Liver (tissue), 9 donors: Measurements from ENCODE around the gene LTBP4. TPM values are rescaled to one million over a fixed set of nuclear protein-coding genes. Genes with fewer than 3 reads are reported as not detected.
A peak's percentile ranks its signal among the peaks of the same experiment; 100 is the strongest.

Experiments
- DNase-seq: peaks from one replicate; pipeline ENCODE4 v3.0.0-alpha.2; 2017; ENCODE audit warnings: low spot score
- H3K27ac ChIP-seq, 2 donors: one replicate each; pipeline ENCODE4 v1.7.0; 2013; ENCODE audit warnings: inconsistent platforms in 2 of 2, low read length in 2 of 2, control low read depth in 1 of 2, low read depth in 1 of 2, mild to moderate bottlenecking in 1 of 2
- H3K27me3 ChIP-seq, 4 donors: one replicate each; pipeline versions ENCODE4 v1.6.1 to v1.7.0; 2013; ENCODE audit warnings: low read length in 3 of 4, inconsistent platforms in 1 of 4, mild to moderate bottlenecking in 1 of 4, moderate library complexity in 1 of 4; ENCODE audit not compliant: control insufficient read depth in 4 of 4, insufficient read depth in 4 of 4
- H3K36me3 ChIP-seq, 4 donors: one replicate each; pipeline versions ENCODE4 v1.6.1 to v1.7.0; 2013; ENCODE audit warnings: low read length in 3 of 4, mild to moderate bottlenecking in 3 of 4, low read depth in 1 of 4, moderate library complexity in 1 of 4; ENCODE audit not compliant: control insufficient read depth in 4 of 4, insufficient read depth in 3 of 4
- H3K4me1 ChIP-seq, 4 donors: one replicate each; pipeline versions ENCODE4 v1.6.1 to v1.7.0; 2013; ENCODE audit warnings: low read length in 3 of 4, mild to moderate bottlenecking in 3 of 4, moderate library complexity in 1 of 4; ENCODE audit not compliant: control insufficient read depth in 4 of 4, insufficient read depth in 4 of 4
- H3K4me3 ChIP-seq, 3 donors: one replicate each; pipeline versions ENCODE4 v1.6.1 to v1.7.0; 2013; ENCODE audit warnings: low read length in 3 of 3, control low read depth in 1 of 3, low read depth in 1 of 3, mild to moderate bottlenecking in 1 of 3
- H3K9ac ChIP-seq, 2 donors: one replicate each; pipeline ENCODE4 v1.7.0; 2013; ENCODE audit warnings: low read length in 2 of 2, mild to moderate bottlenecking in 2 of 2, moderate library complexity in 2 of 2, control low read depth in 1 of 2, low read depth in 1 of 2
- H3K9me3 ChIP-seq, 4 donors: one replicate each; pipeline versions ENCODE4 v1.6.1 to v1.7.0; 2013; ENCODE audit warnings: low read length in 3 of 4; ENCODE audit not compliant: control insufficient read depth in 4 of 4
- EGR1 ChIP-seq, 2 donors: IDR thresholded peaks; 2 replicates each; pipeline ENCODE4 v1.6.1; 2016 to 2018; ENCODE audit warnings: antibody characterized with exemption in 2 of 2, low read depth in 2 of 2
- FOXA2 ChIP-seq: IDR thresholded peaks from 2 replicates; pipeline ENCODE4 v1.6.1; 2016; ENCODE audit warnings: antibody characterized with exemption
- GABPA ChIP-seq, 2 donors: IDR thresholded peaks in 1 of 2; conservative IDR thresholded peaks in 1 of 2; 2 replicates each; pipeline ENCODE4 v1.6.1; 2016; ENCODE audit warnings: antibody characterized with exemption in 2 of 2, mild to moderate bottlenecking in 1 of 2, moderate library complexity in 1 of 2
- HNF4A ChIP-seq, 2 donors: conservative IDR thresholded peaks; 2 replicates each; pipeline ENCODE4 v1.6.1; 2016; ENCODE audit warnings: antibody characterized with exemption in 2 of 2, mild to moderate bottlenecking in 2 of 2
- HNF4G ChIP-seq: IDR thresholded peaks from 2 replicates; pipeline ENCODE4 v1.6.1; 2016; ENCODE audit warnings: antibody characterized with exemption
- JUND ChIP-seq, 2 donors: IDR thresholded peaks; 2 replicates each; pipeline ENCODE4 v1.6.1; 2016; ENCODE audit warnings: antibody characterized with exemption in 2 of 2
- MAX ChIP-seq: IDR thresholded peaks from 2 replicates; pipeline ENCODE4 v1.6.1; 2016; ENCODE audit warnings: antibody characterized with exemption
- NR2F2 ChIP-seq: IDR thresholded peaks from 2 replicates; pipeline ENCODE4 v1.6.1; 2016; ENCODE audit warnings: antibody characterized with exemption
- RAD21 ChIP-seq, 2 donors: IDR thresholded peaks; 2 replicates each; pipeline ENCODE4 v1.6.1; 2016; ENCODE audit warnings: antibody characterized with exemption in 2 of 2, mild to moderate bottlenecking in 2 of 2
- SP1 ChIP-seq: IDR thresholded peaks from 2 replicates; pipeline ENCODE4 v1.6.1; 2018; ENCODE audit warnings: antibody characterized with exemption, mild to moderate bottlenecking
- TAF1 ChIP-seq: conservative IDR thresholded peaks from 2 replicates; pipeline ENCODE4 v1.6.1; 2016; ENCODE audit warnings: antibody characterized with exemption, mild to moderate bottlenecking
- YY1 ChIP-seq: IDR thresholded peaks from 2 replicates; pipeline ENCODE4 v1.6.1; 2016; ENCODE audit warnings: antibody characterized with exemption, mild to moderate bottlenecking
- WGBS: extraction: QIAGEN DNeasy Blood & Tissue Kit; methylation state at CpG from one replicate; pipeline ENCODE4 v1.1.7; 2013; 5-methylcytosine and 5-hydroxymethylcytosine counted together
- polyA plus RNA-seq, 2 donors: library from polyadenylated mRNA; stranded (reverse) in 1 of 2; unstranded in 1 of 2; fragments of 200-250 nt in 1 of 2; fragments of >200 nt in 1 of 2; fragmentation: Nextera tagmentation in 1 of 2; extraction: Ambion mirVana in 1 of 2; gene quantifications; one replicate each; pipeline versions ENCODE4 v1.2.1 to v1.2.3, GENCODE V29; 2013 to 2015
- total RNA-seq, 2 donors: library from RNA; depleted of rRNA; stranded (reverse); fragments of >200 nt; gene quantifications; one replicate each; pipeline ENCODE4 v1.2.3, GENCODE V29; 2014
- TF ChIP-seq, protein P1 (sequence below): IDR thresholded peaks from 2 replicates; pipeline ENCODE4 v1.6.1; 2016; ENCODE audit warnings: antibody characterized with exemption, mild to moderate bottlenecking
- TF ChIP-seq, protein P2 (sequence below): IDR thresholded peaks from 2 replicates; pipeline ENCODE4 v1.6.1; 2016; ENCODE audit warnings: antibody characterized with exemption
- donor health status: healthy.
- donor health status: healthy.
- donor health status: healthy.
- donor health status: healthy.
- donor health status: healthy.

Gene LTBP4
- total and polyA plus RNA-seq, 4 donors: 9.6 to 28.7 (median 17.8) TPM

DNA sequence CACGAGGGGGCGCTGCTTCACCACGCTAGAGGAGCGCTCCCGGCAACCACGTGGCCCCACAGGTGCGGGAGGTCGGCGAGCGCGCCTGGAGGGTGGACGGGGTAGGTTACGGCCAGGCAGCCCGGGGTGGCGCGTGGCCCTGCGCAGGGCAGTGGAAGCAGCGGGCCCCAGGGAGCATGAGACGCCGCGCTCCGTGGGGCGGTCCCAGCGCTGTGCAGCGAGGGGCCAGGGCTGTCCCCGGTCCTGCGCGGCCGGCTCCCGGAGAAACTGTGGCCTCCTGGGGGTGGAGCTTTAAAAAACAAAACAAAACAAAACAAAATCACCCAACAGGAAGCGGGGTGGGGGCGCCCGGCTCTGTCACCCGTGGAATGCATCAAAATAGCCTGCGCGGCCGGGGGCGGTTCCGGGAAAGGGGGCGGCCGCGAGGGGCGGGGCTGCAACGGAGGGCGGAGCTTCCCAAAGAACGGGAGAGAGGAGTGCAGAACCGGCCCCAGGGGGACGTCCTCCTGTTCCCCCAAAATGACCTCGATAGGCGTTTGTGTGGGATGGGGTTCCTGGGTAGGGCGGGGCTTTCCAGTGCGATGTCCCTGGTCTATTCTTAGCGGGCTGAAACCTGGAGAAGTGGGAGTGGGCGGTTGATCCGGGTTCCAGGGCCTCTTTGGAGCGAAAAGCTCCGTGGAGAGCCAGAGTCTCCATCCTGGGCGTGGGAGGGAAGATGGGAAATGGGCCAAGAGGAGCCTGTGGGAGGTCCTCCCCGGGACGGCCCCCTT, 61.9 kb downstream of the LTBP4 start:
- H3K27ac ChIP-seq: peak overlapping the region; percentile 93
- no peaks in the 10 kb centered on the region for H3K9me3 ChIP-seq
- peaks cover 0 to 4% (median under 1%) of the 10 kb centered on the region in 4 donors for H3K36me3 ChIP-seq
- TF ChIP-seq NR2F2 (peak; percentile 35), SP1 (peak; percentile 36), HNF4G (no peak), RAD21 (IDR thresholded peaks at IDR 0.05) (peak; percentile 92 to 94), EGR1 (IDR thresholded peaks at IDR 0.05; ENCODE audit: low read depth in 2 of 2) (peak in 1 of 2 donors; percentile 68), MAX (no peak), JUND (IDR thresholded peaks at IDR 0.05) (no peak), HNF4A (conservative IDR thresholded peaks at IDR 0.05) (no peak), FOXA2 (no peak), GABPA (IDR thresholded peaks at IDR 0.05 in 1 of 2, conservative IDR thresholded peaks at IDR 0.05 in 1 of 2) (no peak), YY1 (no peak)
- TF ChIP-seq, protein P1, sequence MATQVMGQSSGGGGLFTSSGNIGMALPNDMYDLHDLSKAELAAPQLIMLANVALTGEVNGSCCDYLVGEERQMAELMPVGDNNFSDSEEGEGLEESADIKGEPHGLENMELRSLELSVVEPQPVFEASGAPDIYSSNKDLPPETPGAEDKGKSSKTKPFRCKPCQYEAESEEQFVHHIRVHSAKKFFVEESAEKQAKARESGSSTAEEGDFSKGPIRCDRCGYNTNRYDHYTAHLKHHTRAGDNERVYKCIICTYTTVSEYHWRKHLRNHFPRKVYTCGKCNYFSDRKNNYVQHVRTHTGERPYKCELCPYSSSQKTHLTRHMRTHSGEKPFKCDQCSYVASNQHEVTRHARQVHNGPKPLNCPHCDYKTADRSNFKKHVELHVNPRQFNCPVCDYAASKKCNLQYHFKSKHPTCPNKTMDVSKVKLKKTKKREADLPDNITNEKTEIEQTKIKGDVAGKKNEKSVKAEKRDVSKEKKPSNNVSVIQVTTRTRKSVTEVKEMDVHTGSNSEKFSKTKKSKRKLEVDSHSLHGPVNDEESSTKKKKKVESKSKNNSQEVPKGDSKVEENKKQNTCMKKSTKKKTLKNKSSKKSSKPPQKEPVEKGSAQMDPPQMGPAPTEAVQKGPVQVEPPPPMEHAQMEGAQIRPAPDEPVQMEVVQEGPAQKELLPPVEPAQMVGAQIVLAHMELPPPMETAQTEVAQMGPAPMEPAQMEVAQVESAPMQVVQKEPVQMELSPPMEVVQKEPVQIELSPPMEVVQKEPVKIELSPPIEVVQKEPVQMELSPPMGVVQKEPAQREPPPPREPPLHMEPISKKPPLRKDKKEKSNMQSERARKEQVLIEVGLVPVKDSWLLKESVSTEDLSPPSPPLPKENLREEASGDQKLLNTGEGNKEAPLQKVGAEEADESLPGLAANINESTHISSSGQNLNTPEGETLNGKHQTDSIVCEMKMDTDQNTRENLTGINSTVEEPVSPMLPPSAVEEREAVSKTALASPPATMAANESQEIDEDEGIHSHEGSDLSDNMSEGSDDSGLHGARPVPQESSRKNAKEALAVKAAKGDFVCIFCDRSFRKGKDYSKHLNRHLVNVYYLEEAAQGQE: no peak
- WGBS: under 1% methylated on average over 60 of the region's 60 CpGs
- H3K4me3 ChIP-seq: peak overlapping the region; percentile 53 to 78 (median 76)
- H3K4me1 ChIP-seq: peaks cover 0 to 8% (median 5%) of the 10 kb centered on the region in 4 donors
- H3K27me3 ChIP-seq: no peaks in the 10 kb centered on the region
- peak; percentile 92 for DNase-seq
- H3K9ac ChIP-seq: peak overlapping the region; percentile 35 to 64

GRCh38 chr19:40663695-40664692, 62.8 kb downstream of the LTBP4 start:
- Histone ChIP-seq H3K9ac (peak overlapping the region; percentile 35 to 64), H3K27me3 (no peaks in the 10 kb centered on the region), H3K4me3 (peak overlapping the region in 2 of 3 donors; percentile 76 to 78), H3K4me1 (peaks cover 0 to 8% (median 5%) of the 10 kb centered on the region in 4 donors), H3K27ac (peak overlapping the region; percentile 93), H3K36me3 (peaks cover 3 to 6% (median 4%) of the 10 kb centered on the region in 4 donors), H3K9me3 (no peaks in the 10 kb centered on the region)
- DNase-seq: no peak
- WGBS: 61% methylated on average over 24 of the region's 24 CpGs
- TF ChIP-seq, protein P2, sequence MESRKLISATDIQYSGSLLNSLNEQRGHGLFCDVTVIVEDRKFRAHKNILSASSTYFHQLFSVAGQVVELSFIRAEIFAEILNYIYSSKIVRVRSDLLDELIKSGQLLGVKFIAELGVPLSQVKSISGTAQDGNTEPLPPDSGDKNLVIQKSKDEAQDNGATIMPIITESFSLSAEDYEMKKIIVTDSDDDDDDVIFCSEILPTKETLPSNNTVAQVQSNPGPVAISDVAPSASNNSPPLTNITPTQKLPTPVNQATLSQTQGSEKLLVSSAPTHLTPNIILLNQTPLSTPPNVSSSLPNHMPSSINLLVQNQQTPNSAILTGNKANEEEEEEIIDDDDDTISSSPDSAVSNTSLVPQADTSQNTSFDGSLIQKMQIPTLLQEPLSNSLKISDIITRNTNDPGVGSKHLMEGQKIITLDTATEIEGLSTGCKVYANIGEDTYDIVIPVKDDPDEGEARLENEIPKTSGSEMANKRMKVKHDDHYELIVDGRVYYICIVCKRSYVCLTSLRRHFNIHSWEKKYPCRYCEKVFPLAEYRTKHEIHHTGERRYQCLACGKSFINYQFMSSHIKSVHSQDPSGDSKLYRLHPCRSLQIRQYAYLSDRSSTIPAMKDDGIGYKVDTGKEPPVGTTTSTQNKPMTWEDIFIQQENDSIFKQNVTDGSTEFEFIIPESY: no peak
- TF ChIP-seq FOXA2 (no peak), JUND (IDR thresholded peaks at IDR 0.05) (no peak), TAF1 (no peak), HNF4A (conservative IDR thresholded peaks at IDR 0.05) (no peak)
